22Rv1 (cell line): Measurements from ENCODE around the gene ZRANB3.
"Not testable (repeated sequence)": the region's sequence is repeated elsewhere in the genome, so short reads cannot be mapped to it uniquely, and the experiment has no call there.

ENCODE experiments used
- H3K27ac ChIP-seq: fragments of 450-650 bp; 2 replicates; pipeline ENCODE4 v1.5.1; 2017
- CTCF ChIP-seq: fragments of 450-650 bp; IDR thresholded peaks from 2 replicates; pipeline ENCODE4 v1.5.1; 2017; ENCODE audit warnings: mild to moderate bottlenecking
- ZFX ChIP-seq: fragments of 450-650 bp; IDR thresholded peaks from 2 replicates; pipeline ENCODE4 v1.6.1; 2017; ENCODE audit warnings: antibody characterized with exemption, borderline replicate concordance

The ZRANB3 gene

GRCh38 chr2:135386993-135387392 lies 144.0 kb downstream of the ZRANB3 start:
- H3K27ac ChIP-seq, result no peak overlapping the region
- TF ChIP-seq CTCF (no peak), ZFX (no peak)

GRCh38 chr2:135378591-135378990 lies 152.4 kb downstream of the ZRANB3 start:
- no peak for TF ChIP-seq ZFX
- no peak for TF ChIP-seq CTCF
- H3K27ac ChIP-seq, result no peak overlapping the region

GRCh38 chr2:135373702-135374101 lies 157.3 kb downstream of the ZRANB3 start:
- TF ChIP-seq CTCF, result no peak
- no peak for TF ChIP-seq ZFX
- no peak overlapping the region for H3K27ac ChIP-seq

GRCh38 chr2:135349941-135350340 lies 181.1 kb downstream of the ZRANB3 start:
- TF ChIP-seq ZFX, result no peak
- TF ChIP-seq CTCF, result no peak
- H3K27ac ChIP-seq, result no peak overlapping the region

GRCh38 chr2:135348096-135348704 lies 182.8 kb downstream of the ZRANB3 start:
- not testable (repeated sequence) for H3K27ac ChIP-seq

GRCh38 chr2:135337071-135337470 lies 193.9 kb downstream of the ZRANB3 start:
- TF ChIP-seq CTCF (no peak), ZFX (no peak)
- H3K27ac ChIP-seq, result no peak overlapping the region

GRCh38 chr2:135335256-135335655 lies 195.8 kb downstream of the ZRANB3 start:
- TF ChIP-seq CTCF (no peak), ZFX (no peak)
- H3K27ac ChIP-seq, result no peak overlapping the region

GRCh38 chr2:135327146-135327545 lies 203.9 kb downstream of the ZRANB3 start:
- H3K27ac ChIP-seq, result no peak overlapping the region
- TF ChIP-seq ZFX (no peak), CTCF (no peak)
